EH (cell line): Measurements from ENCODE around the gene TMEM176A.

Source experiments
- DNase-seq: peaks from one replicate; pipeline ENCODE4 v3.0.0-alpha.2; 2015; ENCODE audit warnings: low read depth

Gene TMEM176A

GRCh38 chr7:150820148-150820547, 19.6 kb downstream of the TMEM176A start:
- no peak for DNase-seq

GRCh38 chr7:150820578-150821198, 20.1 kb downstream of the TMEM176A start:
- DNase-seq = no peak

DNA sequence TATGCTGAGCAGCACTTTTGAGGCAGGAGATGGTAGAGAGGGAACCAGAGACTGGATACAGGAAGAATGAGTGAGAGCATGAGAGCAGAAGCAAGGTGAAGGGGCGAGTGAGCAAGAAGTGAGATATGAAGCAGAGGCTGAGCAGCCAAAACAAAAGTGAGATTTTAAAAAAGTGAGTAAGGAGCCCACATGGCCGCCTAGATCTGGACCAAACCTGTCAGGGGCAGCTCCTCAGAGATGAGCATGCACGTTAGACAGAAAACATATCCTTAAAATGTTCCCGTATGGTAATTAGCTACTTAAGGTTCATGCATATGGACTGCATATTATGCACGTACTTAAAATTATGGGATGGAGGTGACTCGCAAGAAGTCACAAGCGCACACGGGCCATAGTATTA, 22.5 kb downstream of the TMEM176A start:
- no peak for DNase-seq

- DNase-seq = no peak
These were observed 23.0 kb downstream of the TMEM176A start for GRCh38 chr7:150823484-150824126.

- no peak for DNase-seq
These were observed 24.0 kb downstream of the TMEM176A start for GRCh38 chr7:150824379-150825177.

DNA sequence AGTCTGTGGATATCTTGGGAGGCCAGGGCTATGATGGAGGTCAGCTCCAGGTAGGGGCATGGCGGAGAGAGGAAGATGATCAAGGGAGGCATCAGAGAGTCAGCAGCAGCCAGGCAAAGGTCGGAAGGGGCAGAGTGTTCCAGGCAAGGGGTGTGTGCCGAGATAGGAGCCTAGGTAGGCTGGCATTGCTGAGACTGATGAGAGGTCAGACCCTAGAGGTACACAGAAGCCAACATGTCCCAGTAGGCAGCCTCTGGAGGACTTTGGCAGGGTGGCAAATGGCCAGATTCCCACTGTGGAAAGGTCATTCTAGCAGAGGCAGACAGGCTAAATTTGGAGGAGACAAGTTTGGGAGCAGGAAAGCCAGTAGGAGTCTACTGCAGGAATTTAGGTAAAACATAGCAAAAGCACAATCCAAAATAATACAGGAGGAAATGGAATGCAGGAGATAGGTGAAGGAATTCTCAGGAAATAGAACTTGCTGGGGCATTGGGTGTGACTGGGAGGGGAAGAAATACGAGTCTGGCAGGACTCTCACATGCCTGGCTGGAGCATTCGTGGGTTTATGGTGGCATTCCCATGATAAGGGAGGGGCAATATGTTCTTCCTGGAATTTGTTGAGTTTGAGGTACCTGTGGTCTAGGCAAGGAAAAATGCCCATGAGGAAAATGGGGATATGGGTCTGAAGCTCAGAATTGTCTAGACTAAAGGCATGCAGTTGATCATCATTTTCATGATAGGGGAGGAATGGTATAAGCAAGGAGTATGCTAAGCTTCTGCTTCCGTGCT, 25.7 kb downstream of the TMEM176A start:
- DNase-seq = no peak

GRCh38 chr7:150828384-150828783, 27.8 kb downstream of the TMEM176A start:
- no peak for DNase-seq

DNA sequence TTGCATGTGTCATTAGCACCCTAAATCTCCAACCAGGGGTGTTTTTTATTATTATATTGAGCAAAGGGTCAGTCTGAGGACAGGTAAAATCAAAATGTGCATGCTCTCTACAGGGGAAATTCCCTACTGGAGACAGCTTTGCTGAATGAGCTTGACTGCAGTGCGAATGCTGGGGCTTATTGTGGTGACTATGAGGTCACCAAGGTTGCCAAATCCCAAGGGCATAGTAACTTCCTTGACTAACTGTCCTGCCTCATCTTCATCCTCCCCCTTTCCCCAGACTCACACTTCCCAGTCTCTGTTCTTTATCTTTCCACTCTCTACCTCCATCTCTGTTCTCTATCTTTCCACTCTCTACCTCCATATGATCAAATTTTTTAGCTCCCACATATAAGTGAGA, 28.9 kb downstream of the TMEM176A start:
- no peak for DNase-seq

DNA sequence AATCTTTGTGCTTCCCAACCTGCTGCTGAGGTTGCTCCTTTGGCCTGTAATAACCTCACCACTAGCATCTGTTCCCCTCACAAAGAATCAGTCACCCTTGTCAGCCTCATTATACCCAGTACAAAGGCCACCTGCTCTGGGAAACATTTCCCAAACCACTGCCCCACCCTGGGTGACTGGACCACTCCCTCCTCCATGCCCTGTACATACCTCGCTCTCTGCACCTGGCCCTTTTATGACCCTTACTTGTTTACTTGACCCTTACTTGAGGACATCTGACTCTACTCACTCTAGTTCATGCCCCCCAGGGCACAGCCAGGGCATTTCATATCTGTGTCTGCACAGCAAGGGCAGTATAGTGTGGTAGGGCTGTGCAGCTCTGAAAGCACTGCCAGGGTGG, 30.4 kb downstream of the TMEM176A start:
- no peak for DNase-seq

GRCh38 chr7:150831851-150832250, 31.3 kb downstream of the TMEM176A start:
- no peak for DNase-seq

DNA sequence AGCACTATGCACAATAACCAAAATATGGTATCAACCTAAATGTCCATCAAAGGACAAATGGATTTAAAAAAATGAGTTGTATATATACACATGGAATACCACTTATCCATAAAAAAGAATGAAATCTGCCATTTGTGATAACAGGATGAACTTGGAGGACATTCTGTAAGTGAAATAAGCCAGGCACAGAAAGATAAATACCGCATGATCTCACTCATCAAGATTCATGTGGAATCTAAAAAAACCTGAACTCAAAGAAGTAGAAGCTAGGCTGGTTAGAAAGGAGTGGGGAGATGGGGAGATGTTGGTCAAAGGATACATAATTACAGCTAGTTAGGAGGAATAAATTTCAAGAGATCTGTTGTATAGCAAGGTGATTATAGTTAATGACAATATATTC, 34.5 kb downstream of the TMEM176A start:
- no peak for DNase-seq

GRCh38 chr7:150835702-150836280, 35.2 kb downstream of the TMEM176A start:
- no peak for DNase-seq

DNA sequence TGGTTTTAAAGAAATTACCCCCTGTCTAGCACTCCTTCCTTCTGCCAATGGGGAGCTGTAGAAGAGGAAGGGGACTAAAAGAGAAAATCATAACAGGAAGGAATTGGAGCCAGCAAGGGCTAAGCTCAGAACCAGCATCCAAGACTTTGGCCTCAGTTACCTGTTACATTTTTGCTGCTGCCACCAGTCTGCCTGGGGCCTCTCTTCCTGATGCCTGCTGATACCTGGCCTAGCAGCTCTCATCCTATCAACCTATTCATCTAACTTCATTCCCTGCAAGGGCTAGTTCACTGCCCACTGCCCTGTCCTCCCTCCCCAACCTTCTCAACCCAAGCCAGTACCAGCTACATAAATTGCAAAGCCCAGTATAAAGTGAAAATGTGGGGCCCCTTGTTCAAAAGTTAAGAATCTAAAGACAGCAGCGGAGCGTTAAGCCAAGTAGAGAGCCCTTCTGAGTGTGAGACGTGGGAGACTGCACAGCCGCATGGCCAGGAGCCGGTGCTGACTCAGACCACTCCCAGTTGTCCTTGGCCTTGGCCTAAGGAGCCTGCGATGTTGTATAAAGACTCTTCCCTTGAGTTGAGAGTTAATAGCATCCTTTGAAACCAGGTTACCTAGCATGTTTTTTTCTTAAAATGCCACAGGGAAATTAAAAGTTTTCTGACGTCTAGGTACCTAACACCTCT, 38.5 kb downstream of the TMEM176A start:
- DNase-seq = no peak

DNA sequence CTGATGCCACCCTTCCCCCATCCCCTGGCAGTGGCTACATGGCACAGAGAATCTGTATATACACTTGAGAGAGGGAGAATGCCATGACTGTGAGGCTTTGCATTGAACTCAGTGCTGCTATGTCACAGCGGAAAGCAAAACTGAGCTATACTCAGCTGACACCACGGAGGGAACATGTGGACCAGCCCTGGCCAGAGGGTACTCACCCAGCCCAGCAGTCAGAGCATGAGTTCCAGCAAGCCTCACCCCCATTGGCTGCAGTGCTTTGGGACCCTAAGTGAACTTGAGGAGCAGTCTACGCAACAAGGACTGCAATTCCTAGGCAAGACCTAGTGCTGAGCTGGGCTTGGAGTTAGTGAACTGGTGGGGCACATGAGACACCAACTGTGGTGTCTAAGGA, 41.4 kb downstream of the TMEM176A start:
- no peak for DNase-seq

GRCh38 chr7:150842716-150843115, 42.1 kb downstream of the TMEM176A start:
- no peak for DNase-seq

- DNase-seq = no peak
These were observed 44.9 kb downstream of the TMEM176A start for GRCh38 chr7:150845421-150845861.

DNA sequence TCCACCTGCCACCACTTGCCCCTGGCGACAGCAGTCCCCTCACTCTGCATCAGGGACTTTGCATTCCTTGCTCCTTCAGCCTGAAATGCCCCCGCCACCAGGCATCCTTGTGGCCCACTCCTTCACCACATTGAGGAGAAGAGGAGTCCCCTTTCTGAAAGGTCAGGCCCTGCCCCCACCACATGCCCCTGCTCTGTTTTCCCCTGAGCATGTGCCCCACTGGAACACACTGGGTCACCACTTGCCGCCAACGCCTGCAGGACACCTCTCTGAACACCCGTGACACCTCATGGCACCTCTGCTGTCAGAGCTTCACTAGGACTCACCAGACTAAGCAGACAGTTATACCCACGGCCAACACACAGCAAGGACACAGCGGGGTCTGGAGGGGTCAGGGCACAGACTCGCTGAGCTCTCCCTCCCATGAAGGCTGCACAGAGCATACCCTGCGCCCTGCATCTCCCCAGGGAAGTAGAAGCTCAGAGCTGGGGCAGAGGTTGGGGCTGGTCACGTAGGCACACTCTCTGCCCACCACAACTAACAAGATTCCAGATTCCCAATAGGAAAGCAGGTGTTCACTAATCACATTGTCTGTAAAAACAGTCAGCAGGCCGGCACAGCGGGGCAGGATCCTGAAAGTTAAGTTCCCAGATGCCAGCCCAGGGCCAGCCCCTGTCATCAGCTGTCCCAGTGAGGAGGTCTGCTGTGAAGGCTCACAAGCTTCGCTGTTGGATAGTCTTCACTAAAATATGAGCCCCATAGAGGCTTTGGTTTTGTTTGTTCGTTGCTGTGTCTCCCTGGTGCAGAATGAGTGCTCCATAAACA, 45.9 kb downstream of the TMEM176A start:
- no peak for DNase-seq

DNA sequence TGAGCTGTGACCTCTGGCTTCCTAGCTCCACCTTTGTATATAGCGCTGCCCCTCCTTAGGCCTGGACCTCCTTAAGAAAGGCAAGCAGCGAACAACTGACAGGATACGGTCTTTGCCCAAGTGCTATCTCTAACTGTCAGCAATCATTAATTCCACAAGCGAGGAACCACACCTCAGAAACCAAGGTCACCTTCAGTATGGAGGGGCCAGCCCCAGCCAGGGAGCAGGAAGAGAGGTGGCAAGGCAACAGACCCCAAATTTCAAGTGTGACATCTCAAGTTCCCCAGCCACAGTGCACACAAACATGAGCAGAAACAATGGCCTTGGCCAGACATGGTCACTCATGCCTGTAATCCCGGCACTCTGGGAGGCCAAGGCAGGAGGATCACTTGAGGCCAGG, 47.0 kb downstream of the TMEM176A start:
- no peak for DNase-seq

- DNase-seq = no peak
These were observed 47.5 kb downstream of the TMEM176A start for GRCh38 chr7:150848111-150848510.

DNA sequence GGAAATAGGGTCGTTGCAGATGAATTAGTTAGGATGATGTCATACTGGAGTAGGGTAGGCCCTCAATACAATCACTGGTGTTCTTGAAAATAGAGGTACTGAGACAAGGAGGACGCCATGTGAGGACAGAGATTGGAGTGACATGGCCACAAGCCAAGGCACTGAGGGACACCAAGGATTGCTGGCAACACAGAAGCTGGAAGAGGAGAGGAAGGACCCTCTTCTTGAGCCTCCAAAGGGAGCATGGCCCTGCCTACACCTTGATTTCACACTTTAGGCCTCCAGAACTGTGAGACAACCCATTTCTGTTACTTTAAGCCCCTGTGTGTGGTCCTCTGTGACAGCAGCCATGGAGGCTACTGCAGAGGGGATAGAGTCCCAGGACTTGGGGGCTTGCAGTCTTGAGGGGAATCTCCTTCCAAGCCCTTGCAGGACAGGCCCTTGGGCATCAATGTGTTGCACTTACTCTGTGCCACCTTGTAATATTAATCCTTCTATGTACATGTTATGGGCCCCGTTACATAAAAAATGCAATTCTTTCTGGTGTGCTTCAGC, 48.1 kb downstream of the TMEM176A start:
- DNase-seq = no peak
